GM12865 (cell line): ENCODE measurements around the gene SNTA1.

ENCODE experiments used
- DNase-seq: peaks from one replicate; pipeline ENCODE4 v3.0.0; 2010; ENCODE audit warnings: low read depth
- H3K4me3 ChIP-seq: 2 replicates; pipeline ENCODE4 v1.5.1; 2011; ENCODE audit warnings: mild to moderate bottlenecking, low read depth, low read length, control low read depth
- TF ChIP-seq, protein P1 (sequence below): IDR thresholded peaks from 2 replicates; pipeline ENCODE4 v1.5.1; 2011; ENCODE audit warnings: low read length, control low read depth, low read depth, inconsistent platforms; ENCODE audit not compliant: insufficient read depth; ENCODE audit errors: missing control alignments

The SNTA1 gene

DNA sequence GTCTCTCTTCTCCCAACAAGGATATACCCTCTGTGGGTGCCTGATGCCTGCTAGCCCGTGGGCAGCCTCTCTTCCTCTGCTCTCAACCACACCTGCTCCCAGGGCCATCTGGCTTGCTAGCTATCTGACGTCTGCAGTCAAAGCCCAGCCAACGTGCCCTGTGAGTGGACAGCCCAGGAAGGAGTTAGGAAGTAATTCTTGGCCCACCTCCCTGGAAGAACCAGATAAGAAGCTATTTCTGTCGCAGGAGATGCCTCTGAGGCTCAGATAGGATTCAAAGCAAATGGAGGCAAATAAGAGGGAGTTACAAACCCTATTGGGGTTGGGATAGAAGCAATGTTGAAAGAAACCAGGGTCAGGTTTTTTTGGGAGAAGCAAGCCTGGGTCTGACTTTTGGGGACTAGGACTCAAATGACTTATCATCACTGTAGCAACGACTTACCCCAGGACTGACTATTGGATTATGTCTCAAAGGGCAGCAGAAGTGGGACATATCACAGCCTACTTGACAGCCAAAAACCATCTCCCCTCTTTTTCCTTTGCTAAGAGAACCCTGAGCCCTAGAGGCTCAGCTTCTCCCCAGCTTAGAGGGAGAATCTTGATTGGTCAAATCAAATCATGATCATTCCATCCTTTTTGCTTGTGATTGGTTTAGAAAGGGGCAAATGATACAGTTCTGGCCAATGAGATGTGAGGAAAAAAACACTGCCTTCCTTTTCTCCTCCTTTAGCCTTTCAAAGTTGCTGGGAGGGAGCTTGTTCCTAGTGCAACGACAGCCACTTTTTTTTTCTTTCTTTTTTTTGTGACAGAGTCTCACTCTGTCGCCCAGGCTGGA lies 24.2 kb downstream of the SNTA1 start:
- no peak overlapping the region for H3K4me3 ChIP-seq
- DNase-seq: no peak
- TF ChIP-seq, protein P1, sequence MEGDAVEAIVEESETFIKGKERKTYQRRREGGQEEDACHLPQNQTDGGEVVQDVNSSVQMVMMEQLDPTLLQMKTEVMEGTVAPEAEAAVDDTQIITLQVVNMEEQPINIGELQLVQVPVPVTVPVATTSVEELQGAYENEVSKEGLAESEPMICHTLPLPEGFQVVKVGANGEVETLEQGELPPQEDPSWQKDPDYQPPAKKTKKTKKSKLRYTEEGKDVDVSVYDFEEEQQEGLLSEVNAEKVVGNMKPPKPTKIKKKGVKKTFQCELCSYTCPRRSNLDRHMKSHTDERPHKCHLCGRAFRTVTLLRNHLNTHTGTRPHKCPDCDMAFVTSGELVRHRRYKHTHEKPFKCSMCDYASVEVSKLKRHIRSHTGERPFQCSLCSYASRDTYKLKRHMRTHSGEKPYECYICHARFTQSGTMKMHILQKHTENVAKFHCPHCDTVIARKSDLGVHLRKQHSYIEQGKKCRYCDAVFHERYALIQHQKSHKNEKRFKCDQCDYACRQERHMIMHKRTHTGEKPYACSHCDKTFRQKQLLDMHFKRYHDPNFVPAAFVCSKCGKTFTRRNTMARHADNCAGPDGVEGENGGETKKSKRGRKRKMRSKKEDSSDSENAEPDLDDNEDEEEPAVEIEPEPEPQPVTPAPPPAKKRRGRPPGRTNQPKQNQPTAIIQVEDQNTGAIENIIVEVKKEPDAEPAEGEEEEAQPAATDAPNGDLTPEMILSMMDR: no peak

DNA sequence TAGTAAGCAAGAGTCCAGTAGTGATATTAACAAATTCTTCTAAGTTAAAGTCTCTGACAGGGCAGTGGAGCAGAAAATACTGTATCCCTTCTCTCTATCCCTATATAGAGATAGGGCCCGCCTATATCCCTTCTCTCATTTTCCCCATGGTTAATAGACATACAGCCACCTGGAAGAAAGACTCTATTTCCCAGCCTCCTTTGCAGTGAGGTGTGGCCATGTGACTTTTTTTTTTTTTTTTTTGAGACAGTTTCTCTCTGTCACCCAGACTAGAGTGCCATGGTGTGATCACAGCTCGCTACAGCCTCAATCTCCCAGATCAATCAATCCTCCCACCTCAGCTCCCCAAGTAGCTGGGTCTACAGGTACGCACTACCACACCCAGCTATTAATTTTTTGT lies 25.5 kb downstream of the SNTA1 start:
- TF ChIP-seq, protein P1: no peak

DNA sequence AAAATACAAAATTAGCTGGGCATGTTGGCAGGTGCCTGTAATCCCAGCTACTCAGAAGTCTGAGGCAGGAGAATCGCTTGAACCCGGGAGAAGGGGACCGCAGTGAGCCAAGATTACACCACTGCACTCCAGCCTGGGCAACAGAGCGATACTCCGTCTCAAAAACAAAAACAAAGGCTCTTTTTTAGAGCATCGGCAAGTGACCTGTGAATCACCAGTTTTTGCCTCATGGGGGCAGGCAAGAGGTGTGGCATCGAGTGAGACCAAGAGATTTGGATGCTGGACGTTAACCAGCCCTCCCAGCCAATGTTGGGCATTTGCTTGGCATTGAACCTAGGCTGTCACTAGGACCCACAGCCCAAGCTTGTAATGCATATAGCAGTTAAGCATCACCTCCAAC lies 27.6 kb downstream of the SNTA1 start:
- TF ChIP-seq, protein P1: peak; percentile 36
- peak; percentile 26 for DNase-seq
- no peak overlapping the region for H3K4me3 ChIP-seq

More for the DNA sequence above, 25.5 kb downstream of the SNTA1 start:
- DNase-seq: no peak
- no peak overlapping the region for H3K4me3 ChIP-seq

DNA sequence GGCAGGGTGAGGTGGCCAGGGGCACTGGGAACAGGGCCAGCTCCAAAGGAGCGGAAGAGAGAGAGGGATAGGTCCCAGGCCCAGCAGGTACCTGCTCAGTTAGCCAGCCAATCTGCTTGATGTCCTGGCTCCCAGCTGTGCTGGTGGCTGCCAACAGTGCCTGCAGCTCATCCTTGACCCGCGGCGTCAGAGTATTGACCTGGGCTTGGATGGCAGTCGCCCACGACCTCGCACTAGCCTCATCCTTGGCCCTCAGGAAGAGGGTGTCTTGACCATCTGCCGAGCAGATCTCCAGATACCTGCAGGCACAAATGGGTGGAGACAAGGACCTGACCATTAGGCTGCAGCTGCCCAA lies 31.1 kb downstream of the SNTA1 start:
- TF ChIP-seq, protein P1: no peak

DNA sequence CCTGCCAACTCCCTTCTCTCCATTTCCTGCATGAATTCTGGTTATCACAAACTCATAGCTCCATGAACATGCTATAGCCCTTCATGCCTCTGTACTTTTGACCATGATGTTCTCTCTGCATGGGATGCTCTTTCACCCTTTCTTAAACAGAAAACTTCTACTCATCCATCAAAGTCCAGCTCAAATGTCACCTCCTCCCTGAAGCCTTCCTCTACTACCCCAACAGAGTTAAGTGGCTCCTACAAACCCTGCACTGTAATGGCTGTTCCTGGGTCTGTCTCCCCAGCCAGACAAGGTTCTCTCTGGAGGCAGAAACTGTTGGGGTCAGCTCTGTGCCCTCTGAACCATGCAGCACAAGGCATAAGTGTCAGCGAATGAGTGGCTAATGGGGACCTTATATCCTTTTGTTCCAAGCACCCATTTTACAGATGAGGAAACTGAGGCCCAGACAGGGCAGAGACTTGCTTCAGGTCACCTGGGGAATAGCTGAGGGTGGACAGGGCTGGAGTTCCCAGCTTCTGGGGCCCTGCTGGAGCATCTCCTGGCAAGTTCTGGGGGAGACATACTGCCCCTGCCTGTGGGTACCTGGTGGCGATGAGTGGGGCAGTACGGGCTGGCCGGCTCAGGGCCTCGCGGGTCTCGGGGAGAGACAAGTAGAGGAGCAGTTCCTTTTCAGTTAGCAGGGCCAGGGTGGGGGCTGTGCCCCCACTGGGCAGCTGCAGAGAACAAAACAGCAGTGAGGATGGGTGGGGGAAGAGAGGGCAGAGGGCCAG lies 31.7 kb downstream of the SNTA1 start:
- no peak overlapping the region for H3K4me3 ChIP-seq
- DNase-seq: no peak
- TF ChIP-seq, protein P1: no peak

More for the DNA sequence above, 31.1 kb downstream of the SNTA1 start:
- no peak overlapping the region for H3K4me3 ChIP-seq
- DNase-seq: no peak

DNA sequence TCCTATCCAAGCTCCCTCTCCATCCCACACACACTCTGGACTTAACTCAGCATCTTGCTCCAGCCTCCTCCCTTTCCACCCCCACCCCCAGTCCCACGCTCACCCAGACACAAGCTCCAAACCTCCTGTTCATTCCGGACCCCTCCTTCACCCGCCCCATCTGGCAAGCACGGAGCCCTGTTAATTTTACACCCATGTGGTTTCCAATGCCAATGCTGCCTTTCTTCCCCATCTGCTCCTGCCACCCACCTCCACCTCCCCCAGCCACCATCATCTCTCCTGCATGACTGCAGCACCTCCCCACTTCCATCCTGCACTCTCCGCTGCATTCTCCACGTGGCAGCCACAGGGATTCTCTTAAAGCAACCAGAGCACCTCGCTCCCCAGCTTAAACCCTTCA lies 32.3 kb downstream of the SNTA1 start:
- DNase-seq: no peak
- TF ChIP-seq, protein P1: no peak
- H3K4me3 ChIP-seq: no peak overlapping the region
